HepG2 (cell line): Measurements from ENCODE around the gene PIP4K2B. TPM values are rescaled to one million over a fixed set of nuclear protein-coding genes. Genes with fewer than 3 reads are reported as not detected.

Source experiments
- CBX5 ChIP-seq: sonication (generic); formaldehyde crosslinking; IDR thresholded peaks from 2 replicates; pipeline ENCODE4 v1.4.0; 2020; ENCODE audit warnings: missing genetic modification reagents, borderline replicate concordance
- IRF2 ChIP-seq: IDR thresholded peaks from 2 replicates; pipeline ENCODE4 v1.6.1; 2018; ENCODE audit warnings: missing genetic modification reagents, missing compliant biosample characterization
- KDM5B ChIP-seq: sonication (generic); formaldehyde crosslinking; IDR thresholded peaks from 2 replicates; pipeline ENCODE4 v1.4.0; 2020; ENCODE audit warnings: missing genetic modification reagents, mild to moderate bottlenecking, borderline replicate concordance
- MEIS2 ChIP-seq: sonication (generic); formaldehyde crosslinking; IDR thresholded peaks from 2 replicates; pipeline ENCODE4 v1.9.0; 2021; ENCODE audit warnings: mild to moderate bottlenecking, missing genetic modification reagents
- NFE2L1 ChIP-seq: sonication (generic); formaldehyde crosslinking; IDR thresholded peaks from 2 replicates; pipeline ENCODE4 v1.4.0; 2020; ENCODE audit warnings: missing genetic modification reagents, mild to moderate bottlenecking, borderline replicate concordance
- NPAS2 ChIP-seq: sonication (generic); formaldehyde crosslinking; IDR thresholded peaks from 2 replicates; pipeline ENCODE4 v1.8.0; 2022; ENCODE audit warnings: mild to moderate bottlenecking, missing genetic modification reagents, borderline replicate concordance
- PHF5A ChIP-seq: IDR thresholded peaks from one replicate; pipeline ENCODE4 v1.6.1; 2018; ENCODE audit warnings: low read depth, missing genetic modification reagents; ENCODE audit not compliant: unreplicated experiment
- POLR2A ChIP-seq, 2 experiments: IDR thresholded peaks; 2 replicates each; pipeline ENCODE4 v1.6.1; 2011; ENCODE audit warnings: low read depth in 2 of 2, low read length in 2 of 2, mild to moderate bottlenecking in 1 of 2, moderate library complexity in 1 of 2; ENCODE audit not compliant: insufficient read depth in 1 of 2
- PTBP1 ChIP-seq: fragments of 200-400 bp; formaldehyde crosslinking; IDR thresholded peaks from 2 replicates; pipeline ENCODE4 v1.6.1; 2018; ENCODE audit warnings: low read length, low read depth; ENCODE audit not compliant: poor library complexity, severe bottlenecking
- SKI ChIP-seq: fragments of 450-650 bp; IDR thresholded peaks from one replicate; pipeline ENCODE4 v1.6.1; 2018; ENCODE audit warnings: mild to moderate bottlenecking; ENCODE audit not compliant: partially characterized antibody
- U2AF1 ChIP-seq: fragments of 200-400 bp; formaldehyde crosslinking; optimal IDR thresholded peaks from 2 replicates; pipeline ENCODE3; 2017; ENCODE audit warnings: mild to moderate bottlenecking, low read depth, low read length
- ZFP62 ChIP-seq: sonication (generic); formaldehyde crosslinking; IDR thresholded peaks from 2 replicates; pipeline ENCODE4 v1.4.0; 2020; ENCODE audit warnings: missing genetic modification reagents
- ZNF484 ChIP-seq: sonication (generic); formaldehyde crosslinking; IDR thresholded peaks from 2 replicates; pipeline ENCODE4 v1.5.1; 2020; ENCODE audit warnings: mild to moderate bottlenecking, low read depth, missing genetic modification reagents, borderline replicate concordance
- ZNF777 ChIP-seq: sonication (generic); formaldehyde crosslinking; IDR thresholded peaks from 2 replicates; pipeline ENCODE4 v1.4.0; 2020; ENCODE audit warnings: missing genetic modification reagents
- ZNF790 ChIP-seq: sonication (generic); formaldehyde crosslinking; IDR thresholded peaks from 2 replicates; pipeline ENCODE4 v1.8.0; 2022; ENCODE audit warnings: missing genetic modification reagents, mild to moderate bottlenecking, borderline replicate concordance
- polyA plus RNA-seq, 8 experiments: library from polyadenylated mRNA; depleted of rRNA in 3 of 8; stranded (reverse) in 7 of 8; unstranded in 1 of 8; fragments of >200 nt; fragmentation: Illumina TruSeq in 4 of 8; extraction: Trizol in 4 of 8; gene quantifications; 2 replicates each; pipeline versions ENCODE4 v1.2.1 to v1.2.3, GENCODE V29; 2011 to 2016; ENCODE audit warnings: low read depth in 4 of 8, missing spikeins in 1 of 8, mixed read lengths in 1 of 8; ENCODE audit not compliant: insufficient read depth in 1 of 8
- total RNA-seq, 5 experiments: library from RNA; depleted of rRNA; stranded (reverse); fragments of >200 nt; fragmentation: Illumina TruSeq; extraction: Trizol; gene quantifications; 2 replicates each; pipeline ENCODE4 v1.2.3, GENCODE V29; 2016; ENCODE audit warnings: low read depth in 1 of 5
- TF ChIP-seq, protein P1 (sequence below): sonication (generic); formaldehyde crosslinking; conservative IDR thresholded peaks from 2 replicates; pipeline ENCODE4 v1.4.0; 2020; ENCODE audit warnings: mild to moderate bottlenecking, missing genetic modification reagents, moderate library complexity
- TF ChIP-seq, protein P2 (sequence below): IDR thresholded peaks from 2 replicates; pipeline ENCODE4 v1.6.1; 2016; ENCODE audit warnings: control low read depth
- TF ChIP-seq, protein P3 (sequence below): fragments of 450-650 bp; IDR thresholded peaks from 2 replicates; pipeline ENCODE4 v1.6.1; 2017

Gene PIP4K2B
- total and polyA plus RNA-seq, 2 of the 13 experiments (the other 11 are each of a cell fraction or from before 2014, with no cell fraction given) = 20.4 to 54.0 TPM

DNA sequence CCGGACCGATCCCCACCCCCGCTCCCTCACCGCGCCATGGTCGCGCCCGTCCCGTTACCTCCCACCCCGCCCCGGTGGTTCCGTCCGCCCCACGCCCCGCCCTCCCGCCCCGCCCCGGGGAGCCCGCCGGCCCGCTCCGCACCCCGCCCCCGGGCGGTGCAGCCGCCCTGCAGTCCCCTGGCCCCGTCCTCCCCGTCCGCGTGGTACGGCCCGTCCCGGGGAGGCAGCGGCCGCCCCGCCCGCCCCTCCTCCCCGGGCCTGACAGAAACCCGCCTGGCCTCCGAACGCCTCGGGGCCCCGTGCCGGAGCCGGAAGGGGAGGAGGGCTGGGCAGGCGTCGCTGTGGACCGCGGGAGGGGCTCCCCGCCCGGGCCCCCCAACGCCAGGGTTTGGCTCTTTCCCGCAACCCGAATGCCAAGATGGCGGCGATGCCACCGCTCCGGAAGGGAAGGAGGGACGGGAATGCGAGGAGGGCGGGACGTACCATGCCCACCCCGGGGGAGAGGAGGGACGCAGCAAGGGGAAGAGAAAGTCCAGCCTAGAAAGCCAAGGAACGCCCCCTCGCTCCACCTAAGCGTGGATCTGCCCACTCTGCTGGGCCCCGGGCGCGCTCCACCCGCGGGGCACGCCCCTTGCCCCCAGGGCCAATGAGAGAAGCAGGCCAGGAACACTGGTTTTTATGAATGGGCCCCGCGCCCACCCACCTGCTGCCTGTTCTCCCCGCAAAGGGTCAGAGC is at the start of gene PIP4K2B (continued):
- TF ChIP-seq PTBP1 = no peak
- no peak for TF ChIP-seq ZFP62 (CRISPR knock-in tag)
- TF ChIP-seq POLR2A (IDR thresholded peaks at IDR 0.05; ENCODE audit: insufficient read depth in 1 of 2, low read depth in 2 of 2, low read length in 2 of 2) = peak in 1 of 2 experiments; percentile 79; a peak in 3 of 4 replicates
- TF ChIP-seq KDM5B (CRISPR knock-in tag) = peak; percentile 46; the same call in 1 of the 2 replicates
- TF ChIP-seq NPAS2 (CRISPR knock-in tag) = no peak
- peak; percentile 47 for TF ChIP-seq PHF5A
- TF ChIP-seq, protein P1, sequence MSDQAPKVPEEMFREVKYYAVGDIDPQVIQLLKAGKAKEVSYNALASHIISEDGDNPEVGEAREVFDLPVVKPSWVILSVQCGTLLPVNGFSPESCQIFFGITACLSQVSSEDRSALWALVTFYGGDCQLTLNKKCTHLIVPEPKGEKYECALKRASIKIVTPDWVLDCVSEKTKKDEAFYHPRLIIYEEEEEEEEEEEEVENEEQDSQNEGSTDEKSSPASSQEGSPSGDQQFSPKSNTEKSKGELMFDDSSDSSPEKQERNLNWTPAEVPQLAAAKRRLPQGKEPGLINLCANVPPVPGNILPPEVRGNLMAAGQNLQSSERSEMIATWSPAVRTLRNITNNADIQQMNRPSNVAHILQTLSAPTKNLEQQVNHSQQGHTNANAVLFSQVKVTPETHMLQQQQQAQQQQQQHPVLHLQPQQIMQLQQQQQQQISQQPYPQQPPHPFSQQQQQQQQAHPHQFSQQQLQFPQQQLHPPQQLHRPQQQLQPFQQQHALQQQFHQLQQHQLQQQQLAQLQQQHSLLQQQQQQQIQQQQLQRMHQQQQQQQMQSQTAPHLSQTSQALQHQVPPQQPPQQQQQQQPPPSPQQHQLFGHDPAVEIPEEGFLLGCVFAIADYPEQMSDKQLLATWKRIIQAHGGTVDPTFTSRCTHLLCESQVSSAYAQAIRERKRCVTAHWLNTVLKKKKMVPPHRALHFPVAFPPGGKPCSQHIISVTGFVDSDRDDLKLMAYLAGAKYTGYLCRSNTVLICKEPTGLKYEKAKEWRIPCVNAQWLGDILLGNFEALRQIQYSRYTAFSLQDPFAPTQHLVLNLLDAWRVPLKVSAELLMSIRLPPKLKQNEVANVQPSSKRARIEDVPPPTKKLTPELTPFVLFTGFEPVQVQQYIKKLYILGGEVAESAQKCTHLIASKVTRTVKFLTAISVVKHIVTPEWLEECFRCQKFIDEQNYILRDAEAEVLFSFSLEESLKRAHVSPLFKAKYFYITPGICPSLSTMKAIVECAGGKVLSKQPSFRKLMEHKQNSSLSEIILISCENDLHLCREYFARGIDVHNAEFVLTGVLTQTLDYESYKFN (CRISPR knock-in tag) = peak; percentile 84
- peak; percentile 61 for TF ChIP-seq SKI
- peak; percentile 97 for TF ChIP-seq U2AF1
- 0 out of 2 replicates have a peak, but pooled peaks have one; percentile 63 for TF ChIP-seq MEIS2 (CRISPR knock-in tag)
- TF ChIP-seq IRF2 (CRISPR knock-in tag) = peak; percentile 92
- TF ChIP-seq, protein P2, sequence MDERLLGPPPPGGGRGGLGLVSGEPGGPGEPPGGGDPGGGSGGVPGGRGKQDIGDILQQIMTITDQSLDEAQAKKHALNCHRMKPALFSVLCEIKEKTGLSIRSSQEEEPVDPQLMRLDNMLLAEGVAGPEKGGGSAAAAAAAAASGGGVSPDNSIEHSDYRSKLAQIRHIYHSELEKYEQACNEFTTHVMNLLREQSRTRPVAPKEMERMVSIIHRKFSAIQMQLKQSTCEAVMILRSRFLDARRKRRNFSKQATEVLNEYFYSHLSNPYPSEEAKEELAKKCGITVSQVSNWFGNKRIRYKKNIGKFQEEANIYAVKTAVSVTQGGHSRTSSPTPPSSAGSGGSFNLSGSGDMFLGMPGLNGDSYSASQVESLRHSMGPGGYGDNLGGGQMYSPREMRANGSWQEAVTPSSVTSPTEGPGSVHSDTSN (CRISPR knock-in tag) = 0 out of 2 replicates have a peak, but pooled peaks have one; percentile 42
- TF ChIP-seq NFE2L1 = no peak
- TF ChIP-seq ZNF790 (CRISPR knock-in tag) = no peak
- TF ChIP-seq, protein P3, sequence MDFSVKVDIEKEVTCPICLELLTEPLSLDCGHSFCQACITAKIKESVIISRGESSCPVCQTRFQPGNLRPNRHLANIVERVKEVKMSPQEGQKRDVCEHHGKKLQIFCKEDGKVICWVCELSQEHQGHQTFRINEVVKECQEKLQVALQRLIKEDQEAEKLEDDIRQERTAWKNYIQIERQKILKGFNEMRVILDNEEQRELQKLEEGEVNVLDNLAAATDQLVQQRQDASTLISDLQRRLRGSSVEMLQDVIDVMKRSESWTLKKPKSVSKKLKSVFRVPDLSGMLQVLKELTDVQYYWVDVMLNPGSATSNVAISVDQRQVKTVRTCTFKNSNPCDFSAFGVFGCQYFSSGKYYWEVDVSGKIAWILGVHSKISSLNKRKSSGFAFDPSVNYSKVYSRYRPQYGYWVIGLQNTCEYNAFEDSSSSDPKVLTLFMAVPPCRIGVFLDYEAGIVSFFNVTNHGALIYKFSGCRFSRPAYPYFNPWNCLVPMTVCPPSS = no peak
- TF ChIP-seq ZNF484 (CRISPR knock-in tag) = no peak
- peak; percentile 81; the same call in 1 of the 2 replicates for TF ChIP-seq CBX5 (CRISPR knock-in tag)
- TF ChIP-seq ZNF777 (CRISPR knock-in tag) = peak; percentile 70
